COLO668 (cell line): ENCODE data around the gene ACYP2.
"Not testable (repeated sequence)": the region's sequence is repeated elsewhere in the genome, so short reads cannot be mapped to it uniquely, and the experiment has no call there.

Experiments used
- DNase-seq: peaks from one replicate; lab custom pipeline; 2025; ENCODE audit not compliant: unreplicated experiment; lab: John Stamatoyannopoulos, UW

Gene ACYP2

GRCh38 chr2:54262015-54262765, 146.8 kb downstream of the ACYP2 start:
- no peak for DNase-seq

DNA sequence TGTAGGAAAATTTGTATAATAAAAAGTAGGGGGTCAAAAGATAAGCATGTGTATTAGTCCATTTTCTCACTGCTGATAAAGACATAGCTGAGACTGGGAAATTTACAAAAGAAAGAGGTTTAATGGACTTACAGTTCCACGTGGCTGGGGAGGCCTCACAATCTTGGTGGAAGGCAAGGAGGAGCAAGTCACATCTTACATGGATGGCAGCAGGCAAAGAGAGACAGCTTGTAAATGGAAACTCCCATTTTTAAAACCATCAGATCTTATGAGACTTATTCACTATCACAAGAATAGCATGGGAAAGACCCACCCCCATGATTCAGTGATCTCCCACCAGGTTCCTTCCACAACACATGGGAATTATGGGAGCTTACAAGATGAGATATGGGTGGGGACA, 149.7 kb downstream of the ACYP2 start:
- DNase-seq: not testable (repeated sequence)

DNA sequence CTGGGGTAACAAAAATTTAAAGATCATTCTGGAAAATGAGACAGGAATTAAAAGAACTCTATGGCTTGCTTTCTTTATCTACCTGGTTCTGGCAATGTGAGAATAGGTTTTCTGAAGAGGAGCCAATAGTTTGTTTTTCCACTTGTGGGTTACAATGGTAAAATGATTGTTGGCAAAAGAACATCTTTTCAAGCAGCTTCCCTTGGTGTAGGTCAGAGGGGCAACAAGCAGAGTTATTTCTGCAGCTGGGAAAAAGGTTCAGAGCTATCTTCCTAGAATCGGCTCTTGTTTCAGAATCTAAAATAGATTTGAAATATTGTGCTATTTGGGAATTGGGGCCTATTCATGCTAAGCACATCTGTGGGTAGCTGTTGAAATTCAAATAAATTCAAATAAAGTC, 152.2 kb downstream of the ACYP2 start:
- DNase-seq: no peak

DNA sequence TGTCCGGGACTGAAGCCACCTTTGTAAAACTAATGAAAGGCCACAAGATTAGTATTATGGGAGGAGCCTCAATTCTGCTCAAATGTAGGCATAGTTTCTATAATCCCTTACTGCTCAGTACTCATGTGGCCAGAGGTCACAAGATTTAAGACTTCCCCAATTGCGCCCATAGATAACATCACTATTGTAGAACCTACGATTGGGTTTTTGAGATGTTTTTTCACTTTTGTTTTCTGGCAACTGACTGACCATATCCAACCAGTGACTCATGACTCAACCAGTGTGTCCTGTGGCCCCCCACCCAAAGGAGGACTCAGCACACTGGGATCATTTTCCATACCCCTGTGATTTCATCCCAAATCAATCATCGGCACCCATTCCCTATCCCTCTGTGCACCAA, 155.8 kb downstream of the ACYP2 start:
- DNase-seq: no peak

DNA sequence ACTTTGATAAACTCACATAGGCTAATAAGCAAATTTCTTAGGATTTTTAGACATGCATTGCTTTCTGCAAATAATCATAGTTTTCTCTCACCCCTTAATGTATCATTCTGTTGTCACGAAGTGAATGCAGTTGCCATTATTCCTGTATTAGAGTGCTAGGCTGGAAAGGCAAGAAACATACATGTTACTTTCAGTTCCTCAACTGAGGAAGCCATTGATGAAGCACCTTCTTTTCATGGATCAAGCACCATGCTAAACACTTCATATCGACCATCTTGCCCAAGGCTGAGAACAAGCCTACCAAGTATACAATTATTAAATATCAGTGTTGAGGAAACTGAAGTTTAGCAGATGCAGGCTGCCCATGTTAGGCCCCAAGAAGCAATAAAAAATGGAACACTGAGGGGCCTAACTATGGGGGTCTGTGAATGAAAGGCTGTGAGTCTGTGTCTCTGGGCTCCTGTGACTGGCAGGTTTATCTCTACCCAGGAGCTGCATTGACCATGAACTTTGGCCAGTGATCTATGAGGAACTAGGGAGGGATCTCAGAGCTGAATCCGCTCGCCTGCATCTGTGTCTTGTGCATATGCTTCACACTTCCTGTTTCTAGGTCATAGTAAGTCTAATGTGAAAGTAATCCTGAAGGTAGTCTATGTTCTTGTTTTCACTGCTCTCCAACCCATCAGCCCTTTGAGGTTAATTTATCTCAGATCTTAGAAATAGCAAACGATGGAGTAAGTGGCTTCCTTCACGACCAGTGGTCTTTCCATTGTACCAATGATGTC, 156.6 kb downstream of the ACYP2 start:
- no peak for DNase-seq

GRCh38 chr2:54274781-54275242, 159.4 kb downstream of the ACYP2 start:
- DNase-seq: no peak

DNA sequence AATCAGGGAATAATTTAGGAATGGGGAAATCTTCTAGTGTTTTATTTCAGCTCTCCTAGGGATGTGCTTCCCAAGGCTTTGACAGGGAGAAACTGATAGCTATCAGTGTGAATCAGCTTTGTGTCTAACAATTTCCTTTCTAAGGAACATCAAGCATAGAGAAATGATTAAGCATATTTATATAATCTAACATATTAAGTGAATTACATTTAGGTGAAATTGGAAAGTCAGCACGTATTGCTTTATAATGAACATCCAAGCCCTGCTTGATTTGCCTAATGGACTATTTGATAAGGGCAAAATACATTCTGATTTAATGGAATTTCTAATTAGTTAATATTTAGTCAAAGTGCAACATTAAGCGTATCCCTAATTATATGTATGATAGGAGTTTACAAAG, 160.1 kb downstream of the ACYP2 start:
- no peak for DNase-seq

GRCh38 chr2:54279385-54279784, 164.0 kb downstream of the ACYP2 start:
- DNase-seq: no peak

DNA sequence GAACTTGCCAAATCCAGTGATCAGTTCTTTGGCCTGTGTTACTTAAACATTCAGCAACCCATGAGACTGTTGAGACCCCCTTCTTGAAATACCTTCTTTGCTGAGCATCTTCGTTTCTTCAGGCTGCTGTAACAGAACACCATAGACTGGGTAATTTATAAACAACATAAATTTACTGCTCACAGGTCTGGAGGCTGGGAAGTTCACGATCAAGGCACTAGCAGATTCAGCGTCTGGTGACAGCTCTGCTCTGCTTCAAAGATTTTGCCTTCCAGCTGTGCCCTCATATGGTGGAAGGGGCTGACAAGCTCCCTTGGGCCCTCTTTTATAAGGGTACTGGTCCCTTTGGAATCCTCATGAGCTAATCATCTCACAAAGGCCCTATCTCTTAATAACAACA, 169.4 kb downstream of the ACYP2 start:
- no peak for DNase-seq

DNA sequence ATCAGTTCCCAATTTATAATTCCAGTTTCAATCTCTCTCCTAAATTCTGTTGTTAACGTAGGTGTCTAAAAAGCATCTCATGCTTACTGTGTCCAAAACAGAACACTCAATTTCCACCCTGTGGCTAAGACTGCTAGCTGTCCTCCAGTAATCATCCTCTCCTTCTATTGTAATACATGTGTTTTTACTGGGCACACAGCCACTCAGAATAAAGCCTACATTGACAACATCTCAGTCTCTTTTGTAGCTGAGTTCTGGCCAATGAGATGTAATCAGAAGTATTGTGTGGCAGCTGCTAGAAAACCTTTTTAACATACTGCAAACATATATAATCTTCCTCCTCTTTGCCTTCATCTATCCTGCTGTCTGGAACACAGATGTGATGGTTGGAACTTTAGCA, 170.0 kb downstream of the ACYP2 start:
- no peak for DNase-seq

DNA sequence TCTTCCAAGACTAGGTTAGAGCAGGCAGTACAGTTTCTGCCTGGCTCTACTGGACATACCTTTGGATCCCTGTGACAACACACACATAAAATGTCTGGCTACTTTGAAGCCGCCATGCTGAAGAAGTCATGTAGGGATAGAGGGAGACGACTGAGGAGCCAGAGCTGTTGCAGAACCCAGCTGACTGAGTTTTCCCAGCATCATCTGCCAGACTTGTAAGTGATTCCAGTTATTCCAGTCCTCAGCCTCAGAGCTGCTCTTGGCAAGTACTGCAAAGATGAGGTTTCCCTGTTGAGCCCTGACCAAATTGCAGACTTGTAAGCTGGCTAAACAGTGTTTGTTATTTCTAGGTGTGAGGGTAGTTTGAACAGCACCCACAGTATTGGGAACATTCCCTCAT, 172.1 kb downstream of the ACYP2 start:
- no peak for DNase-seq

DNA sequence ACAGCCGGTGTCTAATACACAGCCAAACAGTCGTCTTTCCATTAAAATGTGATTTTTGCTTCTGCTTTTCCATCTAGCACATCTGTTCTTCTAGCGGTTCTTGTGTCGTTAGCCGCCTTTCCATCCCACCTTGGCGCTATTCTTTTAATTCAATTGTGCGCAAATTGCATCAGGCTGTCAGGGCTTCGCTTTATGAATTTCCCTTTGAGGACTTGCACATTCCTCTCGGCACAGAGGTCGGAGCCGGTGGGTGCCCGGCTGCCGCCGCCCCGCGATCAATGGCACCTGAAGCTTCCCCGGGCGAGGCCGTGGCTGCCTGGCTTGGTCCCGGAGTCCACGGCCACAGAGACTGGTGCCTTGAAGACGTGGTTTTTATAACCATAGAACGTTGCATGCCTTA, 174.5 kb downstream of the ACYP2 start:
- no peak for DNase-seq

- DNase-seq: no peak
These were observed 175.1 kb downstream of the ACYP2 start for GRCh38 chr2:54290356-54291025.

GRCh38 chr2:54294665-54295064, 179.2 kb downstream of the ACYP2 start:
- DNase-seq: not testable (repeated sequence)

DNA sequence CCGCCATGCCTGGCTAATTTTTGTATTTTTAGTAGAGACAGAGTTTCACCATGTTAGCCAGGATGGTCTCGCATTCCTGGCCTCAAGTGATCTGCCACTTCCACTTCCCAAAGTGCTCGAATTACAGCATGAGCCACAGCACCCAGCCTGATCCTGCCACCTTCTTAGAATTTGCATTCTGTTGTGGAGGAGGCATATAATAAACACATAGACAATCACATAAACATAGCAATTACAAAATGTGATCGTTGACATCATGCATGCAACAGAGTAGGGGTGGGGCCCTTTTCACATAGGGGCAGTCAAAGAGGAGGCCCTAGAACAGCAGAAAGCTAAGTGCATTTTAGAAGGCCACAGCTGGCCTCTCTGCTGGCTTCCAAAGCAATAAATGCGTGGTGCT, 180.5 kb downstream of the ACYP2 start:
- DNase-seq: no peak

- no peak for DNase-seq
These were observed 183.1 kb downstream of the ACYP2 start for GRCh38 chr2:54298514-54298913.

DNA sequence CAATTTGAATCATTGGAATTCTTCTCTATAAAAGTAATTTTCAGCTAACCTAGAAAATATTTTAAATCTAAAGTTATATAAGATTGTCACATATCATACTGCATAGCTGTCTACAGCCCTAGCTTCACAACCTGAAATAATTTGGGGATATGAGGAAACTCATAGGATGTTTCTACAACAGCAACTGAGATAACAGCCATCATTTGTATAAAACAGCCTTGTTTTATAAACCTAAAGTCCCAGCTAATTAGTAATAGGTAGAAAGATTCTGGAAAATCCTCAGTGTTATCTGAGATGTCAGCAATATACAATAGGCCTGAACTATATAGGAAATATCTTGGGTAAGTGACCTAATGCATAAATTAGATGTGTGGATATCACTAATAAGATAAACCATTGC, 188.2 kb downstream of the ACYP2 start:
- DNase-seq: no peak

- no peak for DNase-seq
These were observed 191.1 kb downstream of the ACYP2 start for GRCh38 chr2:54306556-54306955.

- DNase-seq: no peak
These were observed 192.8 kb downstream of the ACYP2 start for GRCh38 chr2:54308186-54308585.

GRCh38 chr2:54308782-54309181, 193.4 kb downstream of the ACYP2 start:
- DNase-seq: no peak

GRCh38 chr2:54310311-54310710, 194.9 kb downstream of the ACYP2 start:
- DNase-seq: no peak

DNA sequence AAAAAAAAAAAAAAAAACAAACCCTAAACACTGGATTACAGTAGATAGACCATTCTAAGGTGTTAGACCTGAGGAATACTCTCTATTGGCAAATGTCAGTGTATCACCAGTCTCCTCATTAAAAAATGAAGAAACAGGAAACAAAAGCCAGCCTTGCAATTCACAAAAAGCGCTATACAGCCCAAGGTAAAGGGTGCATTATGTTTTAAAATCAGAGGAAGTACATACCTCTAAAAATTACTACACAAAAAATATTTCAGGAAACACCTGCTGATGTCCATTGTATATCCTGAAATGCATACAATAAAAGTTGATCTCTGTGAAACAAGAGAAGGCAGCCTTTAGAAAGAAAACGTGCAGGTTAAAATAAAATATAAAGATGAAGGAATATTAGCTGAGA, 195.5 kb downstream of the ACYP2 start:
- no peak for DNase-seq
